Peyer's patch (tissue), 4 donors: Measurements from ENCODE around the gene MNDA.

Experiments
- CTCF ChIP-seq, 6 experiments: fragments of 450-650 bp in 4 of 6; fragments of 200-600 bp in 2 of 6; sonication (generic) in 1 of 6; IDR thresholded peaks; one replicate each; pipeline ENCODE4 v1.5.1; 2017 to 2019; ENCODE audit warnings: antibody characterized with exemption in 6 of 6, mild to moderate bottlenecking in 3 of 6, moderate library complexity in 1 of 6
- POLR2A ChIP-seq, 2 donors: fragments of 450-650 bp; IDR thresholded peaks; one replicate each; pipeline ENCODE4 v1.5.1; 2017; ENCODE audit warnings: antibody characterized with exemption in 2 of 2, mild to moderate bottlenecking in 2 of 2, moderate library complexity in 2 of 2

GRCh38 chr1:158798531-158798930 is 32.6 kb upstream of the MNDA start:
- peak in 1 of 6 experiments; percentile 1 for TF ChIP-seq CTCF (IDR thresholded peaks at IDR 0.05)
- TF ChIP-seq POLR2A (IDR thresholded peaks at IDR 0.05) = no peak
